Nephron (organoid): ENCODE data around the gene ERVMER34-1.
A peak's percentile ranks its signal among the peaks of the same experiment; 100 is the strongest.

ENCODE experiments used
- H3K27ac Mint-ChIP-seq, 3 experiments: 2 replicates each; pipeline ENCODE4 v1.8.0; 2020; ENCODE audit warnings: mixed read lengths in 3 of 3, mild to moderate bottlenecking in 2 of 3, moderate library complexity in 1 of 3
- H3K27me3 Mint-ChIP-seq: 2 replicates; pipeline ENCODE4 v1.8.0; 2021; ENCODE audit warnings: low read depth, mild to moderate bottlenecking, moderate library complexity, mixed read lengths
- H3K36me3 Mint-ChIP-seq: 2 replicates; pipeline ENCODE4 v1.8.0; 2020; ENCODE audit warnings: low read depth, mixed read lengths
- H3K4me1 Mint-ChIP-seq: 2 replicates; pipeline ENCODE4 v1.8.0; 2020; ENCODE audit warnings: mixed read lengths
- H3K4me3 Mint-ChIP-seq, 3 experiments: 2 replicates each; pipeline ENCODE4 v1.8.0; 2020; ENCODE audit warnings: mild to moderate bottlenecking in 3 of 3, mixed read lengths in 3 of 3, moderate library complexity in 2 of 3
- H3K9me3 Mint-ChIP-seq: 2 replicates; pipeline ENCODE4 v1.8.0; 2020; ENCODE audit warnings: mixed read lengths
- CTCF ChIP-seq, 3 experiments: fragments of 200-600 bp; sonication (generic); IDR thresholded peaks; one replicate each; pipeline ENCODE4 v1.5.0; 2021; ENCODE audit warnings: antibody characterized with exemption in 3 of 3; ENCODE audit not compliant: unreplicated experiment in 3 of 3

Gene ERVMER34-1

GRCh38 chr4:52715914-52716313, 35.3 kb downstream of the ERVMER34-1 start:
- TF ChIP-seq CTCF (IDR thresholded peaks at IDR 0.05; ENCODE audit: unreplicated experiment in 3 of 3) = no peak
- Mint-ChIP-seq H3K27me3 (no peaks in the 10 kb centered on the region), H3K36me3 (peaks cover 55% of the 10 kb centered on the region), H3K27ac (no peak overlapping the region), H3K4me1 (peaks cover 28% of the 10 kb centered on the region), H3K9me3 (no peaks in the 10 kb centered on the region), H3K4me3 (peak overlapping the region; percentile 40 to 96 (median 95))

- Mint-ChIP-seq H3K27ac (no peak overlapping the region), H3K4me1 (peaks cover 28% of the 10 kb centered on the region), H3K9me3 (no peaks in the 10 kb centered on the region), H3K36me3 (peaks cover 53% of the 10 kb centered on the region), H3K4me3 (peak overlapping the region; percentile 40 to 96 (median 95)), H3K27me3 (no peaks in the 10 kb centered on the region)
- no peak for TF ChIP-seq CTCF (IDR thresholded peaks at IDR 0.05; ENCODE audit: unreplicated experiment in 3 of 3)
Observed at GRCh38 chr4:52715255-52715897, 35.8 kb downstream of the ERVMER34-1 start.

- Mint-ChIP-seq H3K27me3 (no peaks in the 10 kb centered on the region), H3K36me3 (peaks cover 48% of the 10 kb centered on the region), H3K27ac (peak overlapping the region; percentile 27 to 51 (median 34)), H3K4me1 (peaks cover 28% of the 10 kb centered on the region), H3K9me3 (no peaks in the 10 kb centered on the region), H3K4me3 (peak overlapping the region; percentile 94 to 96 (median 95))
- no peak for TF ChIP-seq CTCF (IDR thresholded peaks at IDR 0.05; ENCODE audit: unreplicated experiment in 3 of 3)
Observed at GRCh38 chr4:52714597-52715254, 36.5 kb downstream of the ERVMER34-1 start.

GRCh38 chr4:52713456-52713937, 37.7 kb downstream of the ERVMER34-1 start:
- no peak for TF ChIP-seq CTCF (IDR thresholded peaks at IDR 0.05; ENCODE audit: unreplicated experiment in 3 of 3)
- H3K27me3 Mint-ChIP-seq = no peaks in the 10 kb centered on the region
- peaks cover 28% of the 10 kb centered on the region for H3K4me1 Mint-ChIP-seq
- peak overlapping the region in 2 of 3 experiments; percentile 72 to 89 for H3K27ac Mint-ChIP-seq
- peaks cover 43% of the 10 kb centered on the region for H3K36me3 Mint-ChIP-seq
- H3K4me3 Mint-ChIP-seq = peak overlapping the region; percentile 94 to 96 (median 95)
- no peaks in the 10 kb centered on the region for H3K9me3 Mint-ChIP-seq

- Mint-ChIP-seq H3K4me1 (peaks cover 28% of the 10 kb centered on the region), H3K27me3 (no peaks in the 10 kb centered on the region), H3K36me3 (peaks cover 35% of the 10 kb centered on the region), H3K9me3 (no peaks in the 10 kb centered on the region), H3K4me3 (peak overlapping the region; percentile 94 to 96 (median 95)), H3K27ac (peak overlapping the region; percentile 41 to 89 (median 72))
- TF ChIP-seq CTCF (IDR thresholded peaks at IDR 0.05; ENCODE audit: unreplicated experiment in 3 of 3) = no peak
Observed at GRCh38 chr4:52712251-52713130, 38.7 kb downstream of the ERVMER34-1 start.
